ENCODE data around the gene KLRK1.
"Not testable (repeated sequence)": the region's sequence is repeated elsewhere in the genome, so short reads cannot be mapped to it uniquely, and the experiment has no call there.

KLRK1 gene

GRCh38 chr12:10405294-10405693 is 15.5 kb upstream of the KLRK1 start:
- Histone ChIP-seq H3K27me3 (ENCODE audit: control insufficient read depth, insufficient read depth, low read length) (no peaks in the 10 kb centered on the region), H3K9ac (ENCODE audit: low read depth, low read length) (no peak overlapping the region), H3K4me1 (ENCODE audit: control insufficient read depth, insufficient read depth, low read length) (no peaks in the 10 kb centered on the region), H3K27ac (ENCODE audit: low read depth, low read length) (no peak overlapping the region), H3K4me3 (ENCODE audit: low read depth, low read length) (no peak overlapping the region), H3K36me3 (ENCODE audit: control insufficient read depth, insufficient read depth, low read length) (no peaks in the 10 kb centered on the region), H3K9me3 (ENCODE audit: control insufficient read depth, insufficient read depth, low read length) (no peaks in the 10 kb centered on the region)

DNA sequence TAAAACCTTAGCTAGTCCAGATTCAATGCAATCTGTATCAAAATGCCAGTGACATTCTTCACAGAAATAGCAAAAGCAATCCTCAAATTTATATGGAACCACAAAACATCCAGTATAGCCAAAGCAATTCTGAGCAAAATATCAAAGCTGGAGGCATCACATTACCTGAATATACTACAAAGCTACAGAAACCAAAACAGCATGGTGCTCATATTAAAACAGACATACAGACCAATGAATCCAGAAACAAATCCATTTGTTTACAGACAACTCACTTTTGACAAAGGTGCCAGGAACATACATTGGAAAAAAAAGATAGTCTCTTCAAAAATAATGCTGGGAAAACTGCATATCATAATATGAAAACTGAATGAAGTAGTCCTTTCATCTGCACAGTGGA is 15.0 kb upstream of the KLRK1 start:
- no peaks in the 10 kb centered on the region for H3K27me3 ChIP-seq (ENCODE audit: control insufficient read depth, insufficient read depth, low read length)
- no peaks in the 10 kb centered on the region for H3K36me3 ChIP-seq (ENCODE audit: control insufficient read depth, insufficient read depth, low read length)
- H3K27ac ChIP-seq (ENCODE audit: low read depth, low read length) = no peak overlapping the region
- H3K9ac ChIP-seq (ENCODE audit: low read depth, low read length) = no peak overlapping the region
- H3K4me3 ChIP-seq (ENCODE audit: low read depth, low read length) = no peak overlapping the region
- H3K4me1 ChIP-seq (ENCODE audit: control insufficient read depth, insufficient read depth, low read length) = no peaks in the 10 kb centered on the region
- H3K9me3 ChIP-seq (ENCODE audit: control insufficient read depth, insufficient read depth, low read length) = no peaks in the 10 kb centered on the region

DNA sequence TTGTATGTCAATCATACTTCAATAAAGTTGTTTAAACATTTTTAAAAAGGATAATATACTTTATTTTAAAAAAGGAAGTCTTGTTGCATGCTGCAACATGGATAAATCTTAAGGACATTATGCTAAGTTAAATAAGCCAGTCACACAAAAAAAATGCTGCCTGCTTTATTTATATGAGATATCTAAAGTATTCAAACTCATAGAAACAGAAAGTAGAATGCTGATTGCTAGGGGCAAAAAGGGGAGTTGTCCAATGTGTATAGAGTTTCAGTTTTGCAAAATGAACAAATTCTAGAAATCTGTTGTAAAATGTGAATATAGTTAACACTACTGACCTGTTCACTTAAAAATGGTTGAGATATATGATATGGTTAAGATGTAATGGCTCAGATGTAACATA is 11.0 kb upstream of the KLRK1 start:
- H3K4me3 ChIP-seq (ENCODE audit: low read depth, low read length) = no peak overlapping the region
- no peaks in the 10 kb centered on the region for H3K4me1 ChIP-seq (ENCODE audit: control insufficient read depth, insufficient read depth, low read length)
- no peak overlapping the region for H3K9ac ChIP-seq (ENCODE audit: low read depth, low read length)
- no peaks in the 10 kb centered on the region for H3K9me3 ChIP-seq (ENCODE audit: control insufficient read depth, insufficient read depth, low read length)
- no peak overlapping the region for H3K27ac ChIP-seq (ENCODE audit: low read depth, low read length)
- no peaks in the 10 kb centered on the region for H3K36me3 ChIP-seq (ENCODE audit: control insufficient read depth, insufficient read depth, low read length)
- no peaks in the 10 kb centered on the region for H3K27me3 ChIP-seq (ENCODE audit: control insufficient read depth, insufficient read depth, low read length)

- Histone ChIP-seq H3K9ac (ENCODE audit: low read depth, low read length) (no peak overlapping the region), H3K27me3 (ENCODE audit: control insufficient read depth, insufficient read depth, low read length) (no peaks in the 10 kb centered on the region), H3K4me3 (ENCODE audit: low read depth, low read length) (no peak overlapping the region), H3K9me3 (ENCODE audit: control insufficient read depth, insufficient read depth, low read length) (no peaks in the 10 kb centered on the region), H3K27ac (ENCODE audit: low read depth, low read length) (no peak overlapping the region), H3K4me1 (ENCODE audit: control insufficient read depth, insufficient read depth, low read length) (no peaks in the 10 kb centered on the region), H3K36me3 (ENCODE audit: control insufficient read depth, insufficient read depth, low read length) (no peaks in the 10 kb centered on the region)
These were observed 8.3 kb upstream of the KLRK1 start for GRCh38 chr12:10398168-10398567.

DNA sequence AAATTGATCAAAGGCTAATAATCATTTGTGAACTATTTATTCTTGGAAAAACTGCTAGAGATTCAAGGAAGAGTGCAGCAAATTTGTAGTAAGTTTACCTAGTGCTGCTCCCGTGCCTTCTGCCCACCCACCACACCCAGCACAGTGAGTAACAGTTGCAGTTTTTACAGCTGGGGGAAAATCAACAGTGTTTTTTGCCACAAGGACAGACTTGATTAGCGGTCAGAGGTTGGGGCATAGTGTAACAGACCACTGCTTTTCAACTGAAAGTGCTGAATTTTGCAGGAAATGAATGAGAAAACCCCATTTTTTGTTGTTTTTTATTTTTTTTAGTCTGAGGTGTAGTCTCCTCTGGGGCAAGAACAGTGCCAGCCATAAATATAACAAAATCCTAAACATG is 7.5 kb upstream of the KLRK1 start:
- no peak overlapping the region for H3K9ac ChIP-seq (ENCODE audit: low read depth, low read length)
- no peak overlapping the region for H3K27ac ChIP-seq (ENCODE audit: low read depth, low read length)
- no peaks in the 10 kb centered on the region for H3K27me3 ChIP-seq (ENCODE audit: control insufficient read depth, insufficient read depth, low read length)
- no peaks in the 10 kb centered on the region for H3K9me3 ChIP-seq (ENCODE audit: control insufficient read depth, insufficient read depth, low read length)
- H3K4me1 ChIP-seq (ENCODE audit: control insufficient read depth, insufficient read depth, low read length) = no peaks in the 10 kb centered on the region
- H3K4me3 ChIP-seq (ENCODE audit: low read depth, low read length) = no peak overlapping the region
- no peaks in the 10 kb centered on the region for H3K36me3 ChIP-seq (ENCODE audit: control insufficient read depth, insufficient read depth, low read length)

GRCh38 chr12:10396176-10396575 is 6.3 kb upstream of the KLRK1 start:
- H3K9me3 ChIP-seq (ENCODE audit: control insufficient read depth, insufficient read depth, low read length); H3K4me3 ChIP-seq (ENCODE audit: low read depth, low read length); H3K27ac ChIP-seq (ENCODE audit: low read depth, low read length); H3K4me1 ChIP-seq (ENCODE audit: control insufficient read depth, insufficient read depth, low read length); H3K27me3 ChIP-seq (ENCODE audit: control insufficient read depth, insufficient read depth, low read length); H3K9ac ChIP-seq (ENCODE audit: low read depth, low read length); H3K36me3 ChIP-seq (ENCODE audit: control insufficient read depth, insufficient read depth, low read length): not testable (repeated sequence)

DNA sequence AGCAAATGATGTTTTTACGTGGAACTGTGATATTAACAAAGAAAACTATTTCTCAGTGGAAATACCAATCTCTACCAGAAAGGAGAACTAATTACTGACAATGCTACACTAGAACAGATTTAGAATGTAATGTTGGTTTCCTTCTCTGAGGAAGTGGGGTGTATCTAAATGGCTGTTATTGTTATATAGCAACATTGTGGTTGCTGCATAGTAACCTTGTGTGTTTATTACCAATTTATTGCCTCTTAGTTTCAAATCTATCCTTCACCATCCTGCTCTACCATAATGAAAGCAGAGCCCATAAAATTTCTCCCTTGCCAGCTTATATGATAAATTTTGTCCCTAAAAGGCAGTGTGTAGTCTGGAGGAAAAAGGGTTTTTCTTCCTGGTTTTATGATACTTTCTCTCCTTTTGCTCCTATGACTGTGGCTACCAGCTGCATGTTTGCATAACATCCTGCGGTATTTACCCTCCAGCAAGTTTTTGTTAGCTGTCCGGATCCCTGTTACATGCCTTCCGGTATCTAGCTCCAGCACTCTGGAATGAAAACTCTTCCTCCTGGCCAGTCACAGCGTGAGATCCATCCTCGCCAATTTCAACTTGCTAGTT is 5.7 kb upstream of the KLRK1 start:
- H3K27me3 ChIP-seq (ENCODE audit: control insufficient read depth, insufficient read depth, low read length) = no peaks in the 10 kb centered on the region
- no peaks in the 10 kb centered on the region for H3K36me3 ChIP-seq (ENCODE audit: control insufficient read depth, insufficient read depth, low read length)
- H3K9me3 ChIP-seq (ENCODE audit: control insufficient read depth, insufficient read depth, low read length) = no peaks in the 10 kb centered on the region
- H3K27ac ChIP-seq (ENCODE audit: low read depth, low read length) = no peak overlapping the region
- H3K4me3 ChIP-seq (ENCODE audit: low read depth, low read length) = no peak overlapping the region
- H3K9ac ChIP-seq (ENCODE audit: low read depth, low read length) = no peak overlapping the region
- H3K4me1 ChIP-seq (ENCODE audit: control insufficient read depth, insufficient read depth, low read length) = no peaks in the 10 kb centered on the region

DNA sequence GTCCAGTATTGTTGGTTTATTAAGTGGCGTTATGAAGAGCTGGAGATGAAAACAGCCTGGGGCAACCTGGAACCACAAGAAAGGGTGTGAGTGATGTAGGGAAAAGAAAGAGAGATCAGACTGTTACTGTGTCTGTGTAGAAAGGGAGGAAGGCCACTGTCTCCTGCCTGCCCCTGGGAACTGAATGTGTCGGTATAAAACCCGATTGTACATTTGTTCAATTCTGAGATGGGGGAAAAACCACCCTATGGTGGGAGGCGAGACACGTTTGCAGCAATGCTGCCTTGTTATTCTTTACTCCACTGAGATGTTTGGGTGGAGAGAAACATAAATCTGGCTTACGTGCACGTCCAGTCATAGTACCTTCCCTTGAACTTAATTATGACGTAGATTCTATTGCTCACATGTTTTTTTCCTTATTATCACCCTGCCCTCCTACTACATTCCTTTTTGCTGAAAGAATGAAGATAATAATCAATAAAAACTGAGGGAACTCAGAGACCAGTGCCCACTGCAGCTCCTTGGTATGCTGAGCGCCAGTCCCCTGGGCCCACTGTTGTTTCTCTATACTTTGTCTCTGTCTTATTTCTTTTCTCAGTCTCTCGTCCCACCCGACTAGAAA is 4.8 kb upstream of the KLRK1 start:
- not testable (repeated sequence) for H3K27ac ChIP-seq (ENCODE audit: low read depth, low read length); H3K4me3 ChIP-seq (ENCODE audit: low read depth, low read length)

GRCh38 chr12:10393291-10393690 is 3.5 kb upstream of the KLRK1 start:
- Histone ChIP-seq H3K4me3 (ENCODE audit: low read depth, low read length) (no peak overlapping the region), H3K9ac (ENCODE audit: low read depth, low read length) (no peak overlapping the region), H3K36me3 (ENCODE audit: control insufficient read depth, insufficient read depth, low read length) (no peaks in the 10 kb centered on the region), H3K27ac (ENCODE audit: low read depth, low read length) (no peak overlapping the region), H3K27me3 (ENCODE audit: control insufficient read depth, insufficient read depth, low read length) (no peaks in the 10 kb centered on the region), H3K4me1 (ENCODE audit: control insufficient read depth, insufficient read depth, low read length) (no peaks in the 10 kb centered on the region), H3K9me3 (ENCODE audit: control insufficient read depth, insufficient read depth, low read length) (no peaks in the 10 kb centered on the region)

More for the DNA sequence above, 4.8 kb upstream of the KLRK1 start:
- not testable (repeated sequence) for H3K36me3 ChIP-seq (ENCODE audit: control insufficient read depth, insufficient read depth, low read length); H3K9me3 ChIP-seq (ENCODE audit: control insufficient read depth, insufficient read depth, low read length); H3K27me3 ChIP-seq (ENCODE audit: control insufficient read depth, insufficient read depth, low read length); H3K4me1 ChIP-seq (ENCODE audit: control insufficient read depth, insufficient read depth, low read length); H3K9ac ChIP-seq (ENCODE audit: low read depth, low read length)

DNA sequence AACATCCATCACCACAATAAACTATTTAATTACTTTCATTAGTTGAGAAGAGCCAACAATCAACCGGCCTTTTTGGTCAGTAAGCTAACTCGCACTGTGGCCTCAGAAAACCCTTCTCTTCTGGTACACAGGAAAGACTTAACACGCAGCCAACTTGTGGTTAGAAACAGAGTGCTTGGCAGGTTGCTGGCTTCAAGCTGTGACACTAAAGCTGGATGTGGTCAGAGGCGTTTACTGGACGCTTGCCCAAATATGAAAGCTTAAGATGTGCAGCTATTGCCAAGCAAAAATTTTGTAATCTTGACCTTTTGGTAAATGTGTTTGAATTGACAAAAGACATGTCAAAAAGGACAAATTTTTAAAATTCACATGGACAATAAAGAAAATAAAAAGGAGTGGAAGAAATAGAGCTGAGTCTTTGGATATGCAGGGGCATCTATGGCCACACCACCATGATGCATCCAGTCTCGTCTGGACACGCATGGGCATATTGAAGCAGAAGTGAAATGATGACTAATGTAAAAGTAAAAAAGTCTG is 2.6 kb upstream of the KLRK1 start:
- no peaks in the 10 kb centered on the region for H3K27me3 ChIP-seq (ENCODE audit: control insufficient read depth, insufficient read depth, low read length)
- no peaks in the 10 kb centered on the region for H3K9me3 ChIP-seq (ENCODE audit: control insufficient read depth, insufficient read depth, low read length)
- no peak overlapping the region for H3K9ac ChIP-seq (ENCODE audit: low read depth, low read length)
- no peak overlapping the region for H3K4me3 ChIP-seq (ENCODE audit: low read depth, low read length)
- no peak overlapping the region for H3K27ac ChIP-seq (ENCODE audit: low read depth, low read length)
- no peaks in the 10 kb centered on the region for H3K36me3 ChIP-seq (ENCODE audit: control insufficient read depth, insufficient read depth, low read length)
- no peaks in the 10 kb centered on the region for H3K4me1 ChIP-seq (ENCODE audit: control insufficient read depth, insufficient read depth, low read length)

DNA sequence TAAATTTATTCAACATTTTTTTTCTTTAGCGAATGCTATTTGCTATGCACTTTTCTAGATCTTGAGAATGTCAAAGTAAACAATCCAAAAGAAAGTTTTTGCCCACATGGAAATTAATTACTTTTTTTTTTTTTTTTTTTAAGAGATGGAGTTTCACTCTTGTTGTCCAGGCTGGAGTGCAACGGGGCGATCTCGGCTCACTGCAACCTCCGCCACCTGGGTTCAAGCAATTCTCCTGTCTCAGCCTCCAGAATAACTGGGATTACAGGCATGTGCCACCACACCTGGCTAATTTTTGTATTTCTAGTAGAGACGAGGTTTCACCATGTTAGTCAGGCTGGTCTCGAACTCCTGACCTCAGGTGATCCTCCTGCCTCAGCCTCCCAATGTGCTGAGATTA is 1.1 kb upstream of the KLRK1 start:
- not testable (repeated sequence) for H3K9ac ChIP-seq (ENCODE audit: low read depth, low read length); H3K27me3 ChIP-seq (ENCODE audit: control insufficient read depth, insufficient read depth, low read length); H3K9me3 ChIP-seq (ENCODE audit: control insufficient read depth, insufficient read depth, low read length); H3K36me3 ChIP-seq (ENCODE audit: control insufficient read depth, insufficient read depth, low read length); H3K4me3 ChIP-seq (ENCODE audit: low read depth, low read length); H3K4me1 ChIP-seq (ENCODE audit: control insufficient read depth, insufficient read depth, low read length); H3K27ac ChIP-seq (ENCODE audit: low read depth, low read length)
